GM12878 (cell line): ENCODE measurements around the gene LAMB1. TPM values are rescaled to one million over a fixed set of nuclear protein-coding genes. Genes with fewer than 3 reads are reported as not detected.

Experiments
- CBX5 ChIP-seq: sonication (generic); IDR thresholded peaks from 2 replicates; pipeline ENCODE4 v1.6.1; 2016; ENCODE audit warnings: low read depth, moderate library complexity, mild to moderate bottlenecking, inconsistent platforms
- DPF2 ChIP-seq: fragments of 450-650 bp; IDR thresholded peaks from 2 replicates; pipeline ENCODE4 v1.6.1; 2017; ENCODE audit warnings: mild to moderate bottlenecking
- EGR1 ChIP-seq, 2 experiments: IDR thresholded peaks; 1 replicate in 1 of 2; 2 replicates in 1 of 2; pipeline ENCODE4 v1.6.1; 2011 to 2012; ENCODE audit warnings: low read depth in 2 of 2, low read length in 2 of 2, borderline replicate concordance in 1 of 2, mild to moderate bottlenecking in 1 of 2, moderate library complexity in 1 of 2
- ESRRA ChIP-seq: IDR thresholded peaks from 2 replicates; pipeline ENCODE4 v1.6.1; 2012; ENCODE audit warnings: mild to moderate bottlenecking, low read length, improper control_type of control experiment
- KDM1A ChIP-seq: fragments of 200-600 bp; sonication (generic); IDR thresholded peaks from 2 replicates; pipeline ENCODE4 v1.6.1; 2016; ENCODE audit warnings: borderline replicate concordance
- LARP7 ChIP-seq: fragments of 450-650 bp; IDR thresholded peaks from 2 replicates; pipeline ENCODE4 v1.6.1; 2017; ENCODE audit warnings: mild to moderate bottlenecking
- NBN ChIP-seq: fragments of 450-650 bp; IDR thresholded peaks from 2 replicates; pipeline ENCODE4 v1.6.1; 2016
- NFYA ChIP-seq: IDR thresholded peaks from 2 replicates; pipeline ENCODE4 v1.6.1; 2011; ENCODE audit warnings: low read depth, mild to moderate bottlenecking, low read length, improper control_type of control experiment, borderline replicate concordance
- NFYB ChIP-seq: IDR thresholded peaks from 2 replicates; pipeline ENCODE4 v1.6.1; 2011; ENCODE audit warnings: low read depth, mild to moderate bottlenecking, low read length, improper control_type of control experiment, moderate library complexity; ENCODE audit not compliant: insufficient read depth
- NR2C1 ChIP-seq: fragments of 450-650 bp; IDR thresholded peaks from 2 replicates; pipeline ENCODE4 v1.6.1; 2017; ENCODE audit warnings: antibody characterized with exemption, mild to moderate bottlenecking, moderate library complexity
- NR2F1 ChIP-seq: fragments of 450-650 bp; conservative IDR thresholded peaks from 2 replicates; pipeline ENCODE4 v1.6.1; 2017; ENCODE audit warnings: mild to moderate bottlenecking
- NRF1 ChIP-seq: conservative IDR thresholded peaks from 2 replicates; pipeline ENCODE4 v1.6.1; 2011; ENCODE audit warnings: mild to moderate bottlenecking, low read depth, low read length, improper control_type of control experiment
- PAX5 ChIP-seq: IDR thresholded peaks from 2 replicates; pipeline ENCODE4 v1.6.1; 2011; ENCODE audit warnings: low read depth, low read length, borderline replicate concordance
- PML ChIP-seq: IDR thresholded peaks from 2 replicates; pipeline ENCODE4 v1.6.1; 2012; ENCODE audit warnings: low read length, inconsistent platforms
- POU2F2 ChIP-seq: IDR thresholded peaks from 3 replicates; pipeline ENCODE4 v1.6.1; 2011; ENCODE audit warnings: low read depth, mild to moderate bottlenecking, low read length, borderline replicate concordance
- TCF12 ChIP-seq: IDR thresholded peaks from 2 replicates; pipeline ENCODE4 v1.6.1; 2011; ENCODE audit warnings: low read depth, mild to moderate bottlenecking, low read length
- ZNF24 ChIP-seq: fragments of 450-650 bp; IDR thresholded peaks from 2 replicates; pipeline ENCODE4 v1.6.1; 2017; ENCODE audit warnings: antibody characterized with exemption, mild to moderate bottlenecking
- ZSCAN29 ChIP-seq: fragments of 450-650 bp; IDR thresholded peaks from 2 replicates; pipeline ENCODE4 v1.6.1; 2017; ENCODE audit warnings: mild to moderate bottlenecking, moderate library complexity
- polyA plus RNA-seq, 11 experiments: library from polyadenylated mRNA; depleted of rRNA in 4 of 11; unstranded in 6 of 11; stranded (reverse) in 5 of 11; fragments of >200 nt; fragmentation: Nextera tagmentation in 4 of 11; fragmentation: Illumina TruSeq in 1 of 11; extraction: Ambion mirVana in 4 of 11; extraction: Trizol in 1 of 11; gene quantifications; 1 replicate in 1 of 11; 2 replicates in 10 of 11; pipeline versions ENCODE4 v1.2.1 to v1.2.3, GENCODE V29; 2011 to 2016; ENCODE audit warnings: inconsistent platforms in 2 of 11, missing spikeins in 2 of 11, low read depth in 1 of 11
- total RNA-seq, 4 experiments: library from RNA; depleted of rRNA in 3 of 4; stranded (reverse); fragments of >200 nt in 3 of 4; fragmentation: Illumina TruSeq in 1 of 4; extraction: Trizol in 1 of 4; gene quantifications; 2 replicates each; pipeline versions ENCODE4 v1.2.1 to v1.2.3, GENCODE V29; 2013 to 2021
- TF ChIP-seq, protein P1 (sequence below): fragments of 450-650 bp; IDR thresholded peaks from 2 replicates; pipeline ENCODE4 v1.6.1; 2017; ENCODE audit warnings: mild to moderate bottlenecking, low read depth, inconsistent platforms; ENCODE audit not compliant: poor library complexity, severe bottlenecking
- TF ChIP-seq, protein P2 (sequence below): fragments of 450-650 bp; IDR thresholded peaks from 2 replicates; pipeline ENCODE4 v1.6.1; 2017; ENCODE audit warnings: low read depth, mild to moderate bottlenecking, moderate library complexity
- TF ChIP-seq, protein P3 (sequence below): fragments of 150-350 bp; IDR thresholded peaks from 2 replicates; pipeline ENCODE4 v1.6.1; 2016; ENCODE audit warnings: low read depth, low read length
- TF ChIP-seq, protein P4 (sequence below): IDR thresholded peaks from 2 replicates; pipeline ENCODE4 v1.6.1; 2011; ENCODE audit warnings: mild to moderate bottlenecking, low read depth, low read length, moderate library complexity; ENCODE audit not compliant: insufficient replicate concordance
- TF ChIP-seq, protein P5 (sequence below): IDR thresholded peaks from 2 replicates; pipeline ENCODE4 v1.6.1; 2012; ENCODE audit warnings: low read depth, low read length, improper control_type of control experiment

The LAMB1 gene
- total and polyA plus RNA-seq, 10 of the 15 experiments (the other 5 are each of a cell fraction or from before 2014, with no cell fraction given) = 0.05 to 2.2 (median 1.2) TPM; not detected in 4

DNA sequence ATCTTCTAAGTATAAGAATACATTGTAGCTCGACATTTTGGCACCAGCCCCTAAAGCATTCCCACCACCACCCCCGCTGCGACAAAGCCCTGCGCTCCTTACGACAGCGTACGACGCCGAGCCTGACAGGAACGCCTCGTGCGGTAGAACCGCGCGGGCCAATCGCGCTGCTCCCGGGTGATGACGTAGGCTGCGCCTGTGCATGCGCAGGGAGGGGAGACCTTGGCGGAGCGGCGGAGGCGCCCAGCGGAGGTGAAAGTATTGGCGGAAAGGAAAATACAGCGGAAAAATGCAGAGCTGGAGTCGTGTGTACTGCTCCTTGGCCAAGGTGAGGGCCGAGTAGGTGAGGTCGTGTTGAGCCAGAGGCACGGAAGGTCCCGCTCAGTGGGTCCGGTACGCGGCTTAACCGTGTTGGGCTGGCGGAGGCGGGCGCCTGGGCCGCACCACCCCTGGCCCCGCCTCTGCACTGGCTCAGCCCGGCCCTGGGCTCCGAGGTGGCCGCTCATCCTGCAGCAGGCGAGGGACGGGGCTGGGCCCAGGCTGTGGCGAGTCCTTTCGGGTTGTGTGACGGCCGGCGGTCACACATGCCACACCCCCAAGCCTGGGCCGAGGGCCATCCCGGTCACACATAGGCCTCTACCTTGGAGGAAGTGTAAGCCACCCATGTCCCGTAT is 111.9 kb downstream of the LAMB1 start, which contains the start of gene DLD (continued):
- TF ChIP-seq NFYA (no peak), POU2F2 (no peak; the same call in 1 of the 3 replicates), LARP7 (peak; percentile 89), EGR1 (IDR thresholded peaks at IDR 0.05; ENCODE audit: borderline replicate concordance in 1 of 2, low read depth in 2 of 2, low read length in 2 of 2) (peak in 1 of 2 experiments; percentile 76; a peak in 1 of 3 replicates), NFYB (peak; percentile 87), KDM1A (no peak), TCF12 (no peak), PML (peak; percentile 76; the same call in 1 of the 2 replicates), NBN (peak; percentile 90), CBX5 (no peak), ZSCAN29 (no peak), ESRRA (no peak), NR2F1 (peak; percentile 68; the same call in 1 of the 2 replicates), PAX5 (0 out of 2 replicates have a peak, but pooled peaks have one; percentile 7), DPF2 (peak; percentile 45; the same call in 1 of the 2 replicates), ZNF24 (no peak), NR2C1 (no peak), NRF1 (peak; percentile 88)
- TF ChIP-seq, protein P1, sequence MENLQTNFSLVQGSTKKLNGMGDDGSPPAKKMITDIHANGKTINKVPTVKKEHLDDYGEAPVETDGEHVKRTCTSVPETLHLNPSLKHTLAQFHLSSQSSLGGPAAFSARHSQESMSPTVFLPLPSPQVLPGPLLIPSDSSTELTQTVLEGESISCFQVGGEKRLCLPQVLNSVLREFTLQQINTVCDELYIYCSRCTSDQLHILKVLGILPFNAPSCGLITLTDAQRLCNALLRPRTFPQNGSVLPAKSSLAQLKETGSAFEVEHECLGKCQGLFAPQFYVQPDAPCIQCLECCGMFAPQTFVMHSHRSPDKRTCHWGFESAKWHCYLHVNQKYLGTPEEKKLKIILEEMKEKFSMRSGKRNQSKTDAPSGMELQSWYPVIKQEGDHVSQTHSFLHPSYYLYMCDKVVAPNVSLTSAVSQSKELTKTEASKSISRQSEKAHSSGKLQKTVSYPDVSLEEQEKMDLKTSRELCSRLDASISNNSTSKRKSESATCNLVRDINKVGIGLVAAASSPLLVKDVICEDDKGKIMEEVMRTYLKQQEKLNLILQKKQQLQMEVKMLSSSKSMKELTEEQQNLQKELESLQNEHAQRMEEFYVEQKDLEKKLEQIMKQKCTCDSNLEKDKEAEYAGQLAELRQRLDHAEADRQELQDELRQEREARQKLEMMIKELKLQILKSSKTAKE = no peak
- TF ChIP-seq, protein P2, sequence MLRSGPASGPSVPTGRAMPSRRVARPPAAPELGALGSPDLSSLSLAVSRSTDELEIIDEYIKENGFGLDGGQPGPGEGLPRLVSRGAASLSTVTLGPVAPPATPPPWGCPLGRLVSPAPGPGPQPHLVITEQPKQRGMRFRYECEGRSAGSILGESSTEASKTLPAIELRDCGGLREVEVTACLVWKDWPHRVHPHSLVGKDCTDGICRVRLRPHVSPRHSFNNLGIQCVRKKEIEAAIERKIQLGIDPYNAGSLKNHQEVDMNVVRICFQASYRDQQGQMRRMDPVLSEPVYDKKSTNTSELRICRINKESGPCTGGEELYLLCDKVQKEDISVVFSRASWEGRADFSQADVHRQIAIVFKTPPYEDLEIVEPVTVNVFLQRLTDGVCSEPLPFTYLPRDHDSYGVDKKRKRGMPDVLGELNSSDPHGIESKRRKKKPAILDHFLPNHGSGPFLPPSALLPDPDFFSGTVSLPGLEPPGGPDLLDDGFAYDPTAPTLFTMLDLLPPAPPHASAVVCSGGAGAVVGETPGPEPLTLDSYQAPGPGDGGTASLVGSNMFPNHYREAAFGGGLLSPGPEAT = no peak
- TF ChIP-seq, protein P3, sequence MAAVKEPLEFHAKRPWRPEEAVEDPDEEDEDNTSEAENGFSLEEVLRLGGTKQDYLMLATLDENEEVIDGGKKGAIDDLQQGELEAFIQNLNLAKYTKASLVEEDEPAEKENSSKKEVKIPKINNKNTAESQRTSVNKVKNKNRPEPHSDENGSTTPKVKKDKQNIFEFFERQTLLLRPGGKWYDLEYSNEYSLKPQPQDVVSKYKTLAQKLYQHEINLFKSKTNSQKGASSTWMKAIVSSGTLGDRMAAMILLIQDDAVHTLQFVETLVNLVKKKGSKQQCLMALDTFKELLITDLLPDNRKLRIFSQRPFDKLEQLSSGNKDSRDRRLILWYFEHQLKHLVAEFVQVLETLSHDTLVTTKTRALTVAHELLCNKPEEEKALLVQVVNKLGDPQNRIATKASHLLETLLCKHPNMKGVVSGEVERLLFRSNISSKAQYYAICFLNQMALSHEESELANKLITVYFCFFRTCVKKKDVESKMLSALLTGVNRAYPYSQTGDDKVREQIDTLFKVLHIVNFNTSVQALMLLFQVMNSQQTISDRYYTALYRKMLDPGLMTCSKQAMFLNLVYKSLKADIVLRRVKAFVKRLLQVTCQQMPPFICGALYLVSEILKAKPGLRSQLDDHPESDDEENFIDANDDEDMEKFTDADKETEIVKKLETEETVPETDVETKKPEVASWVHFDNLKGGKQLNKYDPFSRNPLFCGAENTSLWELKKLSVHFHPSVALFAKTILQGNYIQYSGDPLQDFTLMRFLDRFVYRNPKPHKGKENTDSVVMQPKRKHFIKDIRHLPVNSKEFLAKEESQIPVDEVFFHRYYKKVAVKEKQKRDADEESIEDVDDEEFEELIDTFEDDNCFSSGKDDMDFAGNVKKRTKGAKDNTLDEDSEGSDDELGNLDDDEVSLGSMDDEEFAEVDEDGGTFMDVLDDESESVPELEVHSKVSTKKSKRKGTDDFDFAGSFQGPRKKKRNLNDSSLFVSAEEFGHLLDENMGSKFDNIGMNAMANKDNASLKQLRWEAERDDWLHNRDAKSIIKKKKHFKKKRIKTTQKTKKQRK = no peak
- TF ChIP-seq, protein P4, sequence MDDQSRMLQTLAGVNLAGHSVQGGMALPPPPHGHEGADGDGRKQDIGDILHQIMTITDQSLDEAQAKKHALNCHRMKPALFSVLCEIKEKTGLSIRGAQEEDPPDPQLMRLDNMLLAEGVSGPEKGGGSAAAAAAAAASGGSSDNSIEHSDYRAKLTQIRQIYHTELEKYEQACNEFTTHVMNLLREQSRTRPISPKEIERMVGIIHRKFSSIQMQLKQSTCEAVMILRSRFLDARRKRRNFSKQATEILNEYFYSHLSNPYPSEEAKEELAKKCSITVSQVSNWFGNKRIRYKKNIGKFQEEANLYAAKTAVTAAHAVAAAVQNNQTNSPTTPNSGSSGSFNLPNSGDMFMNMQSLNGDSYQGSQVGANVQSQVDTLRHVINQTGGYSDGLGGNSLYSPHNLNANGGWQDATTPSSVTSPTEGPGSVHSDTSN = no peak
- TF ChIP-seq, protein P5, sequence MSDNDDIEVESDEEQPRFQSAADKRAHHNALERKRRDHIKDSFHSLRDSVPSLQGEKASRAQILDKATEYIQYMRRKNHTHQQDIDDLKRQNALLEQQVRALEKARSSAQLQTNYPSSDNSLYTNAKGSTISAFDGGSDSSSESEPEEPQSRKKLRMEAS = peak; percentile 83
